RPMI8226 (cell line): ENCODE measurements around the gene HARS1.
"Not testable (repeated sequence)": the region's sequence is repeated elsewhere in the genome, so short reads cannot be mapped to it uniquely, and the experiment has no call there.

Experiments used
- DNase-seq: peaks from one replicate; pipeline ENCODE4 v3.0.0-alpha.2; 2015

The HARS1 gene

GRCh38 chr5:140632366-140633020 lies 58.7 kb downstream of the HARS1 start:
- peak; percentile 62 for DNase-seq

- DNase-seq, result peak; percentile 42
These were observed 59.3 kb downstream of the HARS1 start for GRCh38 chr5:140631831-140632365.

DNA sequence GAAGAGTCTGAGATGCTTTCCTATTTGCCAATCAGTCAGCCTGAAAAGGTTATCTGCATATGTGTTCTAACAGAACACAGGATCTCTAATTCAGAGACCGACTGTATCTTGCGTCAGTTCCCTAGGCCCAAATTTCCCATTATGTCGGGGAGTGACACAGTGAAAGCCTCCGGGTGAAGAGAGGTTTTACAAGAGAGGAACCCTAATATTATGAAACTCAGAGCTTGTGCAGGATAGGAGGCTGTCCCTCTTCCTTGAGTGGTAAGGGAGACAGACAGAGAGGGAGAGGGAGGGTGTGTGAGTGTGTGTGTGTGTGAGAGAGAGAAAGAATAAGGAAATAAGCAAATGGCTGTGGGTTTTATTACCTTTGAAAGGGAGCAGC lies 60.1 kb downstream of the HARS1 start:
- DNase-seq, result no peak

GRCh38 chr5:140630292-140631035 lies 60.7 kb downstream of the HARS1 start:
- no peak for DNase-seq

DNA sequence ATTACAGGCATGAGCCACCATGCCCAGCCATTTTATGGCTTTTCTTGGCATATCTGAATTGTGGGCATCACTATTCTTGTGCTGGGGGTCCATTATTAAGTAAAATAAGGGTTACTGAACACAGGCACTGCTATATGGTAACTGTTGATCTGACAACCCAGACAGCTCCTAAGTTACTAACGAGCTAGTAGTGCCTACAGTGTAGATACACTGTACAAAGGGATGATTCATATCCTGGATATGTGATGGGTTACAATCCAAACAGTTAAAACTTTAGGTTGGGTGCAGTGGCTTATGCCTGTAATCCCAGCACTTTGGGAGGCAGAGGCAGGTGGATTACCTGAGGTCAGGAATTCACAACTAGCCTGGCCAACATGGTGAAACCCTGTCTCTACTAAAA lies 62.5 kb downstream of the HARS1 start:
- no peak for DNase-seq

GRCh38 chr5:140627972-140628371 lies 63.2 kb downstream of the HARS1 start:
- DNase-seq, result no peak

DNA sequence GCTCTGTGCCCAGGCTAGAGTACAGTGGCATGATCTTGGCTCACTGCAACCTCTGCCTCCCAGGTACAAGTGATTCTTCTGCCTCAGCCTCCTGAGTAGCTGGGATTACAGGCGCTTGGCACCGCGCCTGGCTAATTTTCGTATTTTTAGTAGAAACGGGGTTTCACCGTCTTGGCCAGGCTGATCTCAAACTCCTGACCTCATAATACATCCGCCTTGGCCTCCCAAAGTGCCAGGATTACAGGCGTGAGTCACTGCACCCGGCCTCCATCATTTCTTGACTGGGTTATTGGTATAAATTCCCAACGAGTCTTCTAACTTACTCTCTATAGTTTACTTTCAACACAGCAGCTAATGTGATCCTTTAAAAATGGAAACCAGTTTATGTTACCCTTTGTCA lies 66.3 kb downstream of the HARS1 start:
- DNase-seq, result not testable (repeated sequence)
